Central memory CD4-positive, alpha-beta T cell (primary cell): ENCODE results near the gene EXO1.
A peak's percentile ranks its signal among the peaks of the same experiment; 100 is the strongest.
"Not testable (repeated sequence)": the region's sequence is repeated elsewhere in the genome, so short reads cannot be mapped to it uniquely, and the experiment has no call there.

Experiments
- DNase-seq: peaks from one replicate; pipeline ENCODE4 v3.0.0; 2022
- total RNA-seq, 3 experiments: gene quantifications; one replicate each; lab custom pipeline; 2026; lab: John Stamatoyannopoulos, UW

The EXO1 gene
- total RNA-seq = 0.44 to 8.9 (median 2.5) reads per million in 3 experiments

DNA sequence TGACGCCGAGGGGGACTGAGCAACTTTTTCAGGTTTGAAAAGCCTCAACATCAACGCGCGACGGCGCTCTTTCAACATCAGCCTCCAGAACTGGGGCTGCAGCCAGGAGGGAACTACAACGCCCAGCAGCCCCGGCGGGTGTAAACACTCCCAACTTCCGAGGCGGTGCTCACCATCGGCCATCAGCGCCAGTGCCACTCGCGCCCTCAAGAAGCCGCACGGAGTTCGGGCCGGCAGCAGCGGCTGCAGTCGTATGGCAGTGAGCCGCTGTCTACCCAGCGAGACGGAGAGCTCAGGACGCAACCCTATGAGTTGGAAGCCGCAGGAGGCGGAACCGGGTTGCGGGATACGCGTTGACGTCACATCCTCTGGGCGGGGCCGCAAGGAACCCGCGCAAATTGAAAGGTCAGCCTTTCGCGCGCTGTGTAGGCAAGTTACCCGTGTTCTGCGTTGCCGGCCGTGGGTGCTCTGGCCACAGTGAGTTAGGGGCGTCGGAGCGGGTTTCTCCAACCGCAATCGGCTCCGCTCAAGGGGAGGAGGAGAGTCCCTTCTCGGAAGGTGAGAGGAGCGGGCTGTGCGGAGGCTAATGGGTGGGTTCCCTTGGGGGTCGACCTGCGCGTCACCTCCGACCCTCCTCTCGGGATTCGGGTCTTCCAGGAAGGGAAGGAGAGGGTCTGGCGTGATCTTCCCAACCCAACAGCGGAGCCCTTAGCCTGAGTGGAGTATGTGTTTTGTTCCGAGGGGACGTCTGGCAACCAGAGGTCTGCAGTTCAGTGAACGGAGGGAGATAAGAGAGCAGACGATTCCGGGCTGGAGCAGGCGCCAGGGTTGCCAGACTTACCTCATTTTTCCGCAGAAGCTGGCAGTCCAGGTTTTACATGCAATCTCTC lies at the start of gene EXO1:
TSS of gene EXO1 (plus strand) at position 409 of the 890 bp plus-strand sequence. CDS start 2,222 bp downstream, outside the sequence.
- DNase-seq = peak; percentile 89

DNA sequence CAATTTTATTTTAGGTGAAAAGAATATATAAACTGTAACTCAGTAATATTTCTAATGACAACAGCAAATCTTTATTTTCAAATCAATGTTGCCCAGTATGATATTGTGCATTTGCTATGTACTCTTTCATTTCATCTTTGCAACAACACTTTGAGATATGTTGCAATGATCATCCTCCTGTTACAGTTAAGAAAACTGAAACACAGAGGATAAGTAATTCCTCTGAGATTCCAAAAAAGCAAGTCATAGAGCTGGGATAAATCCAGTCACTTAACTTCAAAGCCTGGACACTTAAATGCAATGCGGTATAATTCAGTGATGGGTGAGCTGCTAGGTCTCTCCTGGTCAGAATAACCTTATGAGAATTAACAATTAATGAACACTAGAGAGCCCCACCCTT lies 48.6 kb upstream of the EXO1 start:
- no peak for DNase-seq

DNA sequence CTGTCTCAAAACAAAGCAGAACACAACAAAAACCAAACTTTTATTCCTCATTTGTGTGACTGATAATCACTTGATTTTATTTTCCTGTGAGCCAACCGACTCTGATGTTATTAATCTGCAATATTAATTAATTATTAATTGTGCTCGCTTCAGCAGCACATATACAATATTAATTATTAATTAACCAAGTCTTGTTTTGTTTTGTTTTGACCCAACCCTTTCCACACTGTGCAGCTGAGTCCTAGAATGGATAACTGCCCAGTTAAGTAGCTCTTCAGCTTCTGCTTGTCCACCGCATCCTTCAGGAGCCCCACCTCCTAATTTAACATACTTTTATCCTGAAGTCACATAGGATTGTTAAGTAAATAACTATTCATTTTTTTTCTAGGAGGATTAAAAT lies 47.4 kb upstream of the EXO1 start:
- DNase-seq = no peak

DNA sequence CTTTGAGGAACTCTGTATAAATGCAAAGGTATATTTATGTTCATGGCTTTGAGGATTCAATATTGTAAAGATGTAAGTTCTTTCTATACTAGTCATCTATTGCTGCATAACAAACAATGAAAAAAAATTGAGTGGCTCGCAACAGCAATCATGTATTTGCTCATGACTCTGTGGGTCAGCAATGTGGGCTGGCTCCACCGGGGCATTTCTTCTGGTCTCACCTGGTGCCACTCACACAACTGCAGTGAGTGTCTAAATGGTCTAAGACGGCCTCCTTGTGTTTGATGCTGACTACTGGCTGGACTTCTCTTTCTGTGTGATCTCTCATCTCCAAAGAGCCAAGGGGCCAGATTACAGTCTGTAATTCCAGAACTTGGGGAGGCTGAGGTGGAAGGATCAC lies 45.1 kb upstream of the EXO1 start:
- no peak for DNase-seq

DNA sequence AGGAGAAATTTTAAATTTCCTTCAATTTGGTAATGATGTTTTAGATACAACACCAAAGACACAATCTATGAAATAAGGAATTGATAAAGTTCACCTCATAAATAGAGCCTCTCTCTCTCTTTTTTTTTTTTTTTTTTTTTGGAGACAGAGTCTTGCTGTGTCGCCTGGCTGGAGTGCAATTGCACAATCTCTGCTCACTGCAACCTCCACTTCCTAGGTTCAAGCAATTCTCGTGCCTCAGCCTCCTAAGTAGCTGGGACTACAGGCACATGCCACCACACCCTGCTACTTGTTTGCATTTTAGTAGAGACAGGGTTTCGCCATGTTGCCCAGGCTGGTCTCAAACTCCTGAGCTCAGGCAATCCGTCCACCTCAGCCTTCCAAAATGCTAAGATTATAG lies 43.3 kb upstream of the EXO1 start:
- DNase-seq = not testable (repeated sequence)

DNA sequence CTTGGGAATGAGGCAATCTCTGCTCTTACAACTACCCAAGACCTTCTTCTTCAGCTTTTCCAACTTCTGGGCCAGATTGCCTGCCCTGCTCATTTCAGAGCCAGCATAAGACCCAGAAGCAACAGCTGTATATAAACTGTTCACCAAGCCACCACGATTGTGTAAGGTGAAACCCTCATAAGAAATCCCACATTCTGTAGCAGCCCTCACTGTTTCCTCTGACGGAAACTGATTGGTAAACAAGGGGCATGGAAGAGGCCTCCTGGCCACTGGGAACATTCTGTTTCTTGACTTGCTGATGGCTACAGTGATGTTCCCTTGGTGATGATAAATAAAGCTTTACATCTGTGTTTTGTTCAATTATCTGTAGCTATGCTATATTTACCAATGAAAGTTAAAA lies 39.7 kb upstream of the EXO1 start:
- no peak for DNase-seq

DNA sequence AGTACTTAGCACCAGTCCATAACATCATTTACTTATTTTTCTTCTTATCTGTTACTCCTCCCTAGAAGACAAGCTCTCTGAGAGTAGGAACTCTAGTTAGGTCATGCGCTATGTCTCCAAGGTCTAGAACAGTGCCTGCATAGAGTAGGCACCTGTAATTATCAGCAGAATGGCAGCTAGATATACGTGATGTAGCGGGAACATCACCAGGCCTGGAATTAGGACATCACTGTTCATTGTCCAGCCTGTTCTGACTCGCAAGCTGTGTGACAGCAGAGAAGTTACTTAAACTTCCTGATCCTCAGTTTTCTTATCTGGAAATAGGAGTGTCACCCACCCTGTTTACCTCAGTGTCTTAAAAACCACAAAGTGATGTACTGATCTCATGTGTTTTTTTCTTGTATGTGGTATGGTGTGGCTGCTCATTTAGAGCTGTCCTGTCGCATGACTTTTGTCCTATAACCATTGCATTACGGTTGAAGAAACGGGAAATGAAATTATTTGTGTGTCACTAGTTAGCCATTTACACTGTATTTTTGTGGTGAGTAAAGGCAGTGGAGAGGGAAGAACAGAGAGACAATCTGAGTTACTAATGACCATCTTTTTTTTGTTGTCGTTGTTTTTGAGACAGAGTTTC lies 37.1 kb upstream of the EXO1 start:
- DNase-seq = no peak

DNA sequence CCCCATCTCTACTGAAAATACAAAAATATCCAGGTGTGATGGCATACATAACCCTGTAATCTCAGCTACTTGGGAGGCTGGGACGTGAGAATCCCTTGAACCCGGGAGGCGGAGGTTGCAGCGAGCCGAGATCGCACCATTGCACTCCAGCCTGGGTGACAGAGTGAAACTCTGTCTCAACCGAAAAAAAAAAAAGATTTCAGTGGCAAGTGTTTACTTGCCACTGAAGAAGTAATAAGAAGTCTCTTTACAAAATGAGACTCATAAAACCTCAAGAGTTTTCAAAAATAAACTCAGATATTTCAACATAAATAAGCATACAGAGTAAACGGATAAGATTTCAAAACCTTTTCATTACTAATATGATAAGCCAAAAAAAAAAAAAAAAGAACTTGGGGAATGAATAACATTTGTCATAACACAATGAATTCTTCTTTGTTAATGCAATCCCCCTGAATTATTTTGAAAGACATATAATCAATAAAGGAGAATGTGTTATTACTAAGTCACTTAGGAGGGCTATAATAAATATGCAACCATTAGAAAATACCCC lies 34.2 kb upstream of the EXO1 start:
- DNase-seq = no peak

DNA sequence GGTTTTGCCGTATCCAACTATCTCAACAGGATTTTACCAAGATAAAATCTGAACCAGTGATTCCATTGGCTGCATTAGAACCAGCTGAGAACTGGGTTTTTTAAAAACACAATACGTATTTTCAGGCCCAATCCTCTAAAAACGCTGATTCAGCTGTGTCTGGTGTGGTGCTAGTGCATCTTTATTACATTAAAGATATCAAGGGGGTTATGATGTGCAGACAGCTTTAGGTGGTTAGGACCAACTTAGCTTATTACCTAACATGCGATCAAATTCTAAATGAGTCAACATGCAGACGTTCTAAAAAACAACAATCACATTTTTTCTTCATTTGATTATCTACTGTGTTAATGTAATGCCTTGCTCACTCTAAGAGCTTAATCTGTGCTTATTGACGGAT lies 32.0 kb upstream of the EXO1 start:
- DNase-seq = no peak

DNA sequence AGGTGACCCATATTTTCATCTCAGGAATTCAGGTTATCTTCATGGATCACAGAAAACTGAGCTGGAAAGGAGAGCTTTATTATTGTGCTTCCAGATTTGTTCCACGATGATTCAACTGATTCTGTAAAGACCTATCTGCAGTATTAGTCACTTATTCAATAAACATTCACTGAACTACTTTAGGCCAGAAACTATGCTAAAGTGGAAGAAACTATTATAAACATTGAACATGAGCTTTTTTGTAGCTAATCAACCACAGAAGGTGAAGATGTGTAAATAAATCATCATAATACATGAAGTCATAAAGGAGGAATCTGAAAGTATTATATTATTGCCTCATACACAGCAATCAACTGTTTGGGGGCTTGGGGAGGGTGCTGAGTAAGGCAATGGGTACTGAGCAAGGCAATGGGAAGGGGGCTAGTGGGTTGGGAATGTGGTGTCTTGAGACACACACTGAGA lies 30.6 kb upstream of the EXO1 start:
- DNase-seq = no peak

DNA sequence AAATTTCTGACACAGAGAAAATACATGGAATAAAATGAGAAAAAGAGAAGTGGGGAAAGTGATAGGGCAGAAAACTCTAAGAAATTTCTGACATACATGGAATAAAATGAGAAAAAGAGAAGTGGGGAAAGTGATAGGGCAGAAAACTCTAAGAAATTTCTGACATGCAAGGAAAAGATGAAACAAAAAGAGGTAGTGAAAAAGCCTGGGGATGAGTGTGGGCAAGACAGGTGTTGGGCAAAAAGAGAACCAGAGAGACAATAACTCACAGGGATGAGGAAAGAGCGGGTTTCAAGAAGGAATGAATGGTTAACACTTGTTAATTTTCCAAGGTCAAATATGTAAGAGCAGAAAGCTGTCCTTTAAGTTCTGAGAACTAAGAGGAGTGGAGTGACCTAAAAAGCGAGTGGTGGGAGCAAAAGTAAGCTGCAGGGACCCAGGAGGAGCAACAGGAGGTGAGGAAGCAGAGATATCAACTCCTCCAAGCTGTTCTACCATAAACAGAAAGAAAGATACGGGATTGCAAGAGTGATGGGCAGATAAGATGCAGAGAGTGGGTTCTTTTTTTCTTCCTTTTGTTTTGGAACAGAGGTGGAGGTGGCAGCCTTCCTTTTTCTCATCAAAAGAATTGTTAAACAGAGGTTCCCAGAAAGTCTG lies 29.9 kb upstream of the EXO1 start:
- no peak for DNase-seq

DNA sequence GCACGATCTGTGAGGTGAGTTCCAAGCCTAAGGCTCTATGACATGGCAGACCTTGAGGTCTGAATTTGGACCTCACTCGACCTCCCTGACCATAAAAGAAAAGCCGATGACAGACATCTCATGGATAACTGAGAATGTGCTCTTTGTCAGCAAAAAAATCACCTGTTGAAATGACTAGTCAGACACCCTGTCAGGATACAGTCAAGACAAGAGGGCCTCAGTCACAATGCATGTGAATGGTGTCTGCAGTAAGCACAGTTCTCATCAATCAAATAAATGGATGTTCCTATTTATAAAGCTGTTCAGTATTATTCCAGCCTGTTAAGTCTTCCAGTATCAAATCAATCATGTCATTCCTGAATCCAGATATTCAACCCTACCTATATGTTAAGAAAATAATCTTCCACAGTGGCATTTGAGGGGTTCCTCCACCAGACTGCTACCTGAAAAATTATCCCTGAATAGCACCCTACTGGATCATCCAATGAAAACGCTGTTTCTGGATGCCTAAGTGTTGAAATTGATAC lies 28.6 kb upstream of the EXO1 start:
- no peak for DNase-seq

DNA sequence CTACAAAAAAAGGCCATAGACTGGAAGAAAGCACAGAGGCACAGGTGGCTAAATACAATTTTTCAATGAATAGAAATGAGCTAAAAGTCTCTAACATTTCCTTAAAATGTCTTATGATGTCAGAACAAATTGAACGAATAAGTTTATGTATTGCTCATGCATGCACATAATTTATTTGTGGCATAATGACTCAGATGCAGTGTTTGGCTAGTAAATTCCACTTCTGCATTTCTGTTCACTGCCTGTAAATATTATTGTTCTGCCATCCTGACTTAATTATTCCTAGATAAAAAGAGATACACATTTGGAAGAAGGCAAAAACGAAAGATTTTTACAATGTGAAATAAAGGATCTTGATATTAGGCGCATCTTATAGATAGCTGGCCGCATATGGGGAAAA lies 26.6 kb upstream of the EXO1 start:
- DNase-seq = no peak

DNA sequence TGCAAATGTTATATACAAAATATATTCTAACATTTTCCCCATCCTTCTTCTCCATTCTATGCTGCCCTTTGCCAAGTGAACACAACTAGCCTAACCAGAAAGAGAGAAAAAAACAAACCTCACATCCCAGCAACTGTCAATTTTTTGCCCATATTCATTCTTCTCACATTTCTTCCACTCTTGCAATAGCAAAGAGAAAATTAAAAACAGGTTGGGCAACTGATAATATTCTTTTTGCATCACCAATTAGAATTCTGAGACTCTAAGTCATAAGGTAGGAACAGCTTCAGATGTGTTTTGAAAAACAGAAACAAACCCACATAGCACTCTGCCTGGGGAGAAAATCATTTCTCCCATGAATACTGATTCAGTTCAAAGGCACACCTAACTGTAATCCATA lies 25.2 kb upstream of the EXO1 start:
- no peak for DNase-seq

DNA sequence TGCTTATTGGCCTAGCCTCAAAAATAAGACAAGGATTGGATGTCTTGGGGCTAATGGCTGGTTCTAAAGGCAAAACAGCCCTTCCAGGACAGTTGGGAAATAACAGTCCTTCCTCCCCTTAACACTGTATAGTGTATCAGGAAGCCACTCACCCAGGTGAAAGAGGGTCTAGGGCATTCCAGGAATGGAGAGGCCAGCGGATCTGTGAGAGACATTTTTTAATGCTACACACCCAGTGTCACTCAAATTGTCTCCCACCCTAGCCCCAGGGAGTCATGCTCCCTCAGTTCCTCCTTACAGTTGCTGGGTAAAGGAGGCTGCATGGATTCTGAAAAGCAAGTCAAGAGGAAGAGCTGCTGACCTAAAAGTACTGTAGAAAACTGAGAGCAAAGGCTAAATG lies 24.1 kb upstream of the EXO1 start:
- DNase-seq = no peak

DNA sequence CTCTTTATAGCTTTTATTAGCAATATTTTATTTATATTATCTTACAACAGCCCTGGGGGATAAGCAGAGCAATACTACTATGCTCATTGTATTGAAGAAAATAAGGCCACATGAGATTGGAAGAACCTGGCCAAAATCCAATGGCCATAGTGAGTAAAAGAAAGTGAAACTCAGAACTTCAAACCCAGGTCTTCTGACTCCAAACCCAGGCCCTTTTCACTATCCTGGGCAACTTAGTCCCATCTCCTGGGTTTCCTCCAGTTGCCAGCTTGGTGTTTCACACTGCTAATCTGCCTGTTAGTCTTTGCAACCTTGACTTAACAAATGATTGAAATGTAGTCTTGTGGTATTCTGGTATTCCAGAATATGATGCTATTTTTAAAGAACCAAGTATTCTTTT lies 22.4 kb upstream of the EXO1 start:
- no peak for DNase-seq

DNA sequence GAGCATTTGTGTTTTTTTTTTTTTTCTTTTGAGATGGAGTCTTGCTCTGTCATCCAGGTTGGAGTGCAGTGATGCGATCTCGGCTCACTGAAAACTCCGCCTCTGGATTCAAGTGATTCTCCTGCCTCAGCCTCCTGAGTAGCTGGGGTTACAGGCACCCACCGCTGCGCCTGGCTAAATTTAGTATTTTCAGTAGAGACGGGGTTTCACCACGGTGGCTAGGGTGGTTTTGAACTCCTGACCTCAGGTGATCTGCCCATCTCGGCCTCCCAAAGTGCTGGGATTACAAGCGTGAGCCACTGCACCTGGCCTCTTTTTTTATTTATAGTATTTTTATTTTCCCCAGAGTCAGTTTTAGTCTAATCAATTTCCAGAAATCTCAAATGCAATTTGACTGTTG lies 21.4 kb upstream of the EXO1 start:
- DNase-seq = not testable (repeated sequence)

DNA sequence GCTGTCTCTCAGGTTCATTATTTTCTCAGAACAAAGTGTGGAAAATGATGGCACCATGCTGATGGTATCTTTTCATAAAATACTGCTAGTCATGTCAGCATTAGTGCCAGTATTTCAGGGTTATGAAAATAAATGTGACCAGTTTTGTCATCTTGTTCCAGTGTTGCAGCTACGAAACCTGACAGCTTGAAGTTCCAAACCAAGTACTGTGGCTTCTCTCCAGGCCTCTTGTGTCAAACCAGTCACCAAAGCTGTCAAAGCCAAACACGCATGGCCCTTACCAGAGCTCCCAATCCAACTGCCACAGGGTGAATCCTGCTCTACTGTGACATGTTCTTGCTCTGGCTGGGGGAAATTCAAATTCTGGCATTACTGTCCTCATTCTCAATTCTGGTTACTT lies 20.7 kb upstream of the EXO1 start:
- no peak for DNase-seq

DNA sequence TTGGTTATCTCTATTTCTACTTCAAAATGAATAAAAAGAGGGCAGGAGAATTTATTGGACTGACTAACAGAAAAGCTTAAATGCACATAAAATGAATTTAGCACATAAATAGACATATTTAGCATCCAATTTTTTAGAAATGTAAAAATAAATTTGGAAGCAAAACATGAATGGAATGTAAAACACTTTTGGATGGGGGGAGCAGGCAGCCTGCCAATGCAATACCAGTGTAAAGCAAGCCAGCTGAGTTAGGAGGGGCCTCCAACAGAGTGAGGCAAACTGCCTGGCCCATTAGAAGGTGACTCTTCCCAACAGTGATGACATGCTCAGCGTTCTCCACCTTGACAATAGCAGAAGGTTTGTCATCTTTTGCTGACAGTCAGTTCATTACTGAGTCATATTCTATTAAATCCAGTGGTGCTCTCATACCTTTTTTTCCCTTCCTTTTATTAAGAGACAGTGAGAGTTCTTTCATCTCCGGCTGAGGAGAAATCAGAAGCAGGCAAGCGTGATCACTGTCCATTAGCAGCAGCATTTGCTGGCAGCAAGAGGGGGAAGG lies 19.5 kb upstream of the EXO1 start:
- DNase-seq = no peak

DNA sequence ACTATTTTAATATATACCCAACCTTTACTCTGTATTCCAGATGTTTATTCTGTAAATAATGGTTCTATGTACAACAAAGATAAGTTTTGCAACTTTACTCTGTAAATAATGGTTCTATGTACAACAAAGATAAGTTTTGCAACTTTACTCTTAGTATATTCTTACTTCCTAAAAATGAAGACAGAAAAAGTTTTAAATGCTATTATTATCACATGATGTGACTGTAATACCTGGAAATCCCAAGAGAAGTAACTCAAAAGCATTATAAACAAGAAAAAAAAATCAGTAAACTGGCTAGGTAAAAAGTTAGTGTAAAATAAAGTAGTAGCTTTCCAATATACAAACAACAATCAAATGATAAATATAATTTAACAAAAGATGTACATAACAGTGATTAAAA lies 18.5 kb upstream of the EXO1 start:
- DNase-seq = no peak

DNA sequence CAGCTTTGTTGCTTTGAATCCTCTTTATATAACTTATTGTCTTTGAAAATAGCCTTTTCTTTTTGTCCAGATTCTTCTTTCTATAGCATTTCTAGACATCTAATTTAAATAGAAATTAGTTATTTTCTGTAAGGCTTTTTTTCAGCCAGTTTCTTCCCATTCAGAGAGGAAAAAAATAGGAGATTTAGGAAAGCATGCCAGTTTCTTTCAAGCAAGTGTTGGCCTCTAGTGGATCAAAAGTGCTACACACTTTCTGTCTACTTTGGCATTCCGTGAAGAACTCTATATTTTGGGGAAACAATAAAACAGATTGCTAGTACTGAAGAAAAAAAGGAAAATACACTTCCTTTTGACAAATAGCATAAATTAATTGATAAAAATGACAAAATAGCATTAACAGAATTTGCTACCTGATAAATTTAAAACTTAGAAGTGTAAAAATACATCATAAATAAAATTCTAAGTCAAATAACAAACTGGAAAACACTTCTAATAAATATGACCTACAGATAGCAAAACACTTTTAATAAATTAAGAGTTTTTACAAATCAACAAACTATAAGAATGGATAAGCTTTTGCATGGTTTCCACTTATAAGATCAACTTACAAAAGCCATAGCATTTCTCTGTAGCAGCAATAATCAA lies 13.1 kb upstream of the EXO1 start:
- DNase-seq = no peak

DNA sequence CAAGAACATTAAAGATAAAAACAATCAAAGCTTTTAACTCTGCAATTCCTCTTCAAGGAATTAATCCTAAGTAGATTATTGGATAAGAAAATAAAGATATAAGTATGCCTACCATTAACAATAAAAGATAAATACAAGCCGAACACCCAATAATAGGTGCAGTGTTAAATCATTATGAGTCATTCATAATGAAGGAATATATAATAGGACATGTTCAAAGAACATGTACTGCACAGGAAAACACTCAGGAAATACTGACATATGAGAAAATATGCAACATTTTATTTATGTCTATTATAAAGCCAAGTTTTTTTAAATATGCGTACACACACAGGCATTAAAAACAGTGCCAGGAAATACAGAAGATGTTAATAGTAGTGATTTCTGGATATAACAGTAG lies 11.1 kb upstream of the EXO1 start:
- no peak for DNase-seq
